Mucosa of descending colon (tissue), 3 donors: ENCODE results near the gene PSPN. TPM values are rescaled to one million over a fixed set of nuclear protein-coding genes. Genes with fewer than 3 reads are reported as not detected.
A peak's percentile ranks its signal among the peaks of the same experiment; 100 is the strongest.

Experiments
- ATAC-seq: fragments of 200-7000 bp; cut with Tn5 transposase; one replicate; pipeline ENCODE4 v1.9.1; 2020; ENCODE audit warnings: mild to moderate bottlenecking, moderate library complexity
- DNase-seq, 3 donors: peaks; one replicate each; pipeline ENCODE4 v3.0.0-alpha.2; 2020
- H3K36me3 ChIP-seq: fragments of 200-600 bp; one replicate; pipeline ENCODE4 v1.8.0; 2021; ENCODE audit warnings: low read depth, mild to moderate bottlenecking
- H3K4me1 ChIP-seq: fragments of 200-600 bp; one replicate; pipeline ENCODE4 v1.8.0; 2021; ENCODE audit warnings: low read depth, mild to moderate bottlenecking
- H3K4me3 ChIP-seq: fragments of 200-600 bp; one replicate; pipeline ENCODE4 v1.8.0; 2021; ENCODE audit warnings: mild to moderate bottlenecking
- H3K9me3 ChIP-seq: fragments of 200-600 bp; one replicate; pipeline ENCODE4 v1.8.0; 2021; ENCODE audit warnings: mild to moderate bottlenecking
- intact Hi-C, 2 donors: fragments of 100-400 bp; cut with DNase I in 1 of 2; cut with micrococcal nuclease in 1 of 2; formaldehyde crosslinking; loops; one replicate each; pipeline versions ENCODE4 v1.11.0 to v1.11.1; 2022; cut with DNase I, micrococcal nuclease
- total RNA-seq, 3 donors: library from RNA; stranded (reverse); fragmentation: NEBNext Ultra II Directional in 2 of 3; extraction: Animal tissue kit (Norgen Biotek cat#: 25700) in 2 of 3; gene quantifications; one replicate each; pipeline versions ENCODE4 v1.2.1 to v1.2.4, GENCODE V29; 2021 to 2023
- TF ChIP-seq, protein P1 (sequence below): fragments of 200-600 bp; IDR thresholded peaks from one replicate; pipeline ENCODE4 v1.8.0; 2022; ENCODE audit warnings: antibody characterized with exemption, mild to moderate bottlenecking
- donor health status: DM: no; HTN: no; CAD: no; lungs with moderate emphysema.
- donor health status: DM: no; HTN: no; CAD: no.
- donor health status: DM: no; HTN: yes; CAD: no.

PSPN gene
- total RNA-seq, 3 donors from 2014 or later = 2.0 to 2.8 (median 2.5) TPM

- no peak for DNase-seq
- Histone ChIP-seq H3K4me3 (no peak overlapping the region), H3K9me3 (no peaks in the 10 kb centered on the region), H3K36me3 (peaks cover 3% of the 10 kb centered on the region), H3K4me1 (peaks cover 17% of the 10 kb centered on the region)
- TF ChIP-seq, protein P1, sequence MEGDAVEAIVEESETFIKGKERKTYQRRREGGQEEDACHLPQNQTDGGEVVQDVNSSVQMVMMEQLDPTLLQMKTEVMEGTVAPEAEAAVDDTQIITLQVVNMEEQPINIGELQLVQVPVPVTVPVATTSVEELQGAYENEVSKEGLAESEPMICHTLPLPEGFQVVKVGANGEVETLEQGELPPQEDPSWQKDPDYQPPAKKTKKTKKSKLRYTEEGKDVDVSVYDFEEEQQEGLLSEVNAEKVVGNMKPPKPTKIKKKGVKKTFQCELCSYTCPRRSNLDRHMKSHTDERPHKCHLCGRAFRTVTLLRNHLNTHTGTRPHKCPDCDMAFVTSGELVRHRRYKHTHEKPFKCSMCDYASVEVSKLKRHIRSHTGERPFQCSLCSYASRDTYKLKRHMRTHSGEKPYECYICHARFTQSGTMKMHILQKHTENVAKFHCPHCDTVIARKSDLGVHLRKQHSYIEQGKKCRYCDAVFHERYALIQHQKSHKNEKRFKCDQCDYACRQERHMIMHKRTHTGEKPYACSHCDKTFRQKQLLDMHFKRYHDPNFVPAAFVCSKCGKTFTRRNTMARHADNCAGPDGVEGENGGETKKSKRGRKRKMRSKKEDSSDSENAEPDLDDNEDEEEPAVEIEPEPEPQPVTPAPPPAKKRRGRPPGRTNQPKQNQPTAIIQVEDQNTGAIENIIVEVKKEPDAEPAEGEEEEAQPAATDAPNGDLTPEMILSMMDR = no peak
- intact Hi-C loops = no loop called here
- no peak for ATAC-seq
These were observed 19.1 kb upstream of the PSPN start for GRCh38 chr19:6394831-6395230.

DNA sequence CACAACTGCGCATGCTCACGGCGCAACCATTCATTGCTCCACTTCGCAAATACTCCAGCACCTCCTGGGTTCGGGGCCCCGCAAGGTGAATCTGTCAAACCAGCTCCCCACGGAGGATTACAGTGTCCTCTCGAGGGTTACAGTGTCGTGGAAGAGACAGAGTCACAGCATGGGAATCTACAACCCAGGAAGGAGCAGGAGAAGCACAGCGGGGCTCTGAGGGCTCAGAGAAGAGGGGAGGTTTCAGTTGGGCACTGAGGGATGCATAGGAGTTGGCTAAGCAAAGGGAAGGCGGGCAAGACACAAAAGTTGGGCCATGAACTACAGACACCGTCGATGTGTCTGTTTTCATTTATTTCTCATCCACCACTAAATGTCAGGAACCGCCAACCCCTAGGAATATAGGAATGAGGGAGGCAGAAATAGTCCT is 18.3 kb upstream of the PSPN start:
- DNase-seq = no peak
- intact Hi-C loops = no loop called here
- TF ChIP-seq, protein P1 = no peak

GRCh38 chr19:6393074-6393982 is 17.6 kb upstream of the PSPN start, which contains the start of gene GTF2F1:
TSS of gene GTF2F1 (minus strand) at chr19:6393164. CDS start at chr19:6392995, 169 bp downstream.
- no peaks in the 10 kb centered on the region for H3K9me3 ChIP-seq
- TF ChIP-seq, protein P1 = no peak
- peaks cover 17% of the 10 kb centered on the region for H3K4me1 ChIP-seq
- DNase-seq = peak; percentile 93 to 95 (median 94)
- peak within 1 kb of the TSS; percentile 81 for H3K4me3 ChIP-seq
- intact Hi-C loops = no loop called here
- ATAC-seq = peak; percentile 95
- H3K36me3 ChIP-seq = peaks cover 9% of the 10 kb centered on the region

More for the DNA sequence above, 18.3 kb upstream of the PSPN start:
- H3K36me3 ChIP-seq = peaks cover 6% of the 10 kb centered on the region
- H3K4me1 ChIP-seq = peaks cover 17% of the 10 kb centered on the region
- no peaks in the 10 kb centered on the region for H3K9me3 ChIP-seq
- no peak for ATAC-seq
- H3K4me3 ChIP-seq = no peak overlapping the region

GRCh38 chr19:6392221-6393073 is 16.7 kb upstream of the PSPN start:
- intact Hi-C loops = no loop called here
- peaks cover 17% of the 10 kb centered on the region for H3K4me1 ChIP-seq
- H3K9me3 ChIP-seq = no peaks in the 10 kb centered on the region
- DNase-seq (no peak), ATAC-seq (no peak)
- H3K4me3 ChIP-seq = peak overlapping the region; percentile 81
- TF ChIP-seq, protein P1 = no peak
- H3K36me3 ChIP-seq = peaks cover 9% of the 10 kb centered on the region

DNA sequence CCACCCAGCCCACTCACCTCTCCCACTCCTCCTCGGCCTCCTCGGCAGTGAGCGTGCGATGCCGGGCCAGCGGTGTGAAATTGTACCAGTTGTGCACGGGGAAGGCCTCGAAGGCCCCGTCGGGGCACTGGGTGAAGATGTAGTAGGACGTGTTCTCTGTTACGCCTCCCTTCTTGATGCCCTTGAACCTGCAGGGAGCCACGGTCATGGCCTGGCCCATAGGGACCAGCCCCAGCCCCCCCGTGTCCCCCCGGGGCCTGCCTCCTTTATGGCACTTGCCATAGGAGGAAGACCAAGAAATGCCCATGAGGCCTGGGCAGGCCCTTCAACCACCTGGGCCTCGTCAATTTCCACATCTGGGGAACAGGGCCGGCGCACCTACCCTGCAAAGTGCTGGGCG is 11.6 kb upstream of the PSPN start:
- TF ChIP-seq, protein P1 = no peak
- H3K4me1 ChIP-seq = peaks cover 16% of the 10 kb centered on the region
- intact Hi-C loops = no loop called here
- H3K36me3 ChIP-seq = peaks cover 13% of the 10 kb centered on the region
- DNase-seq (no peak), ATAC-seq (no peak)
- H3K4me3 ChIP-seq = no peak overlapping the region
- H3K9me3 ChIP-seq = no peaks in the 10 kb centered on the region
